MCF 10A (cell line): Measurements from ENCODE around the gene ZNF791. TPM values are rescaled to one million over a fixed set of nuclear protein-coding genes. Genes with fewer than 3 reads are reported as not detected.

Experiments
- BruUV-seq: library from RNA; stranded (reverse); fragments of 400-500 nt; replicated peaks from 2 replicates; lab custom pipeline; 2021; lab: Mats Ljungman, UMichigan
- CTCF ChIA-PET: fragments of 300-600 bp; sonication (Branson Sonifier 250); formaldehyde crosslinking; extraction: SDS; loops from one replicate; lab custom pipeline; 2021; ENCODE audit warnings: antibody characterized with exemption, inconsistent platforms; lab: Yijun Ruan, JAX
- POLR2A ChIA-PET: fragments of 300-600, 350-650 bp; sonication (Branson Sonifier 250); formaldehyde crosslinking; extraction: SDS; loops from one replicate; lab custom pipeline; 2020; ENCODE audit warnings: antibody characterized with exemption, inconsistent platforms; lab: Yijun Ruan, JAX
- DNase-seq: peaks from one replicate; pipeline ENCODE4 v3.0.0-alpha.2; 2018; ENCODE audit not compliant: unreplicated experiment
- H3K27ac Mint-ChIP-seq: one replicate; pipeline ENCODE4 v1.8.0; 2022; ENCODE audit warnings: mild to moderate bottlenecking, low read depth, mixed read lengths; ENCODE audit not compliant: unreplicated experiment
- H3K27me3 Mint-ChIP-seq: one replicate; pipeline ENCODE4 v1.8.0; 2022; ENCODE audit warnings: mixed read lengths; ENCODE audit not compliant: insufficient read depth, unreplicated experiment
- H3K36me3 Mint-ChIP-seq: one replicate; pipeline ENCODE4 v1.8.0; 2022; ENCODE audit warnings: mild to moderate bottlenecking, moderate library complexity, mixed read lengths; ENCODE audit not compliant: insufficient read depth, unreplicated experiment
- H3K4me1 Mint-ChIP-seq: one replicate; pipeline ENCODE4 v1.8.0; 2022; ENCODE audit warnings: mixed read lengths; ENCODE audit not compliant: insufficient read depth, unreplicated experiment
- H3K4me3 Mint-ChIP-seq: one replicate; pipeline ENCODE4 v1.8.0; 2022; ENCODE audit warnings: mild to moderate bottlenecking, moderate library complexity, mixed read lengths; ENCODE audit not compliant: unreplicated experiment
- H3K9me3 Mint-ChIP-seq: one replicate; pipeline ENCODE4 v1.8.0; 2022; ENCODE audit warnings: mixed read lengths; ENCODE audit not compliant: unreplicated experiment
- CTCF ChIP-seq: fragments of 200-600 bp; IDR thresholded peaks from one replicate; pipeline ENCODE4 v1.8.0; 2022; ENCODE audit warnings: antibody characterized with exemption, mild to moderate bottlenecking; ENCODE audit not compliant: unreplicated experiment
- intact Hi-C: fragments of 100-400 bp; cut with micrococcal nuclease; formaldehyde crosslinking; loops from 2 replicates; pipeline ENCODE4 v1.14.1; 2022
- total RNA-seq: library from RNA; stranded (reverse); gene quantifications from 2 replicates; pipeline ENCODE4 v1.2.3, GENCODE V29; 2022

Gene ZNF791
- total RNA-seq, 1 experiment from 2014 or later: 23.7 TPM

DNA sequence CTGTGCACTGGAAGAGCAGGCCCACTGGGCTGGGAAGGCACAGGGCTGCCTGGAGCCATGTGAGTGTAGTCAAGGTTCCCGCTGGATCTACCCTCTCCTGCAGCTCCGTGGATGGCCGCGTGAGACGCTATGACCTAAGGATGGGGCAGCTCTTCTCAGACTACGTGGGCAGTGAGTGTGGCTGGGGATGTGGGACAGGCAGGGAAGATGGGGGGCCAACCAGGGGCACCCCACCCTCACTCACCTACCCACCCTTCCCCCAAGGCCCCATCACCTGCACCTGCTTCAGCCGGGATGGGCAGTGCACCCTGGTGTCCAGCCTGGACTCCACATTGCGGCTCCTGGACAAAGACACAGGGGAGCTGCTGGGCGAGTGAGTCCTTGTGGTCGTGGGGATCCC lies 62.0 kb downstream of the ZNF791 start:
- ChIA-PET POLR2A (interaction anchor here (1.2 to 1.6 kb wide), 3 partner anchors 9 to 859 kb away, joined by 3 to 5 read pairs (median 4); partner anchors contain the start of genes DHPS and FBXW9), CTCF (interaction anchor here (0.7 to 2.8 kb wide), 11 partner anchors 8 to 108 kb away, joined by 3 to 20 read pairs (median 3); partner anchors contain the start of genes DHPS and TNPO2)
- intact Hi-C loops: loop anchor here (1.0 kb wide), 1 partner anchor 108 kb away; no protein-coding TSS in a partner anchor
- no peaks in the 10 kb centered on the region for H3K4me1 Mint-ChIP-seq
- peaks cover 78% of the 10 kb centered on the region for H3K36me3 Mint-ChIP-seq
- no peak overlapping the region for H3K27ac Mint-ChIP-seq
- BruUV-seq: no TSS peak
- DNase-seq: no peak
- no peak for TF ChIP-seq CTCF
- H3K9me3 Mint-ChIP-seq: no peaks in the 10 kb centered on the region
- H3K27me3 Mint-ChIP-seq: no peaks in the 10 kb centered on the region
- no peak overlapping the region for H3K4me3 Mint-ChIP-seq

DNA sequence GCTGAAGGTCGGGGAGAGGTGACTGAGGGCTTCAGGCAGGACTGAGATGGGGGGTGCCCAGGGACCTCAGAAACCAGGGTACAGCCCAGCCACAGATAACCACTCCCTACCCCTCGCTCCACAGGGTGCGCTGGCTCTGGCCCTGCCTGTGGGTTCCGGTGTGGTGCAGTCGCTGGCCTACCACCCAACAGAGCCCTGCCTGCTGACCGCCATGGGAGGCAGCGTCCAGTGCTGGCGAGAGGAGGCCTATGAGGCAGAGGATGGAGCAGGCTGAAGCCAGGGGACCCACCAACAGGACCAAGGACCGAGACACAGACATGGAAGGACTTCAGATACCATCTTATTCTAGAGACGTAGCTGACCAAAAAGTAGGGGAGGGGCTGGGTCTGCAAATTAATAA lies 64.7 kb downstream of the ZNF791 start:
- peaks cover 85% of the 10 kb centered on the region for H3K36me3 Mint-ChIP-seq
- ChIA-PET POLR2A (no interaction called here), CTCF (interaction anchor here (0.6 to 1.0 kb wide), 3 partner anchors 166 to 1804 kb away, joined by 3 to 4 read pairs (median 4); partner anchors contain the start of gene CARM1)
- no peaks in the 10 kb centered on the region for H3K27me3 Mint-ChIP-seq
- intact Hi-C loops: no loop called here
- H3K4me1 Mint-ChIP-seq: no peaks in the 10 kb centered on the region
- no peak for DNase-seq
- BruUV-seq: no TSS peak
- no peak overlapping the region for H3K4me3 Mint-ChIP-seq
- no peak overlapping the region for H3K27ac Mint-ChIP-seq
- TF ChIP-seq CTCF: no peak
- no peaks in the 10 kb centered on the region for H3K9me3 Mint-ChIP-seq

- no peak for TF ChIP-seq CTCF
- Mint-ChIP-seq H3K9me3 (no peaks in the 10 kb centered on the region), H3K4me1 (peaks cover 3% of the 10 kb centered on the region), H3K36me3 (peaks cover 86% of the 10 kb centered on the region), H3K4me3 (no peak overlapping the region), H3K27ac (no peak overlapping the region), H3K27me3 (no peaks in the 10 kb centered on the region)
- DNase-seq: no peak
- no TSS peak for BruUV-seq
- ChIA-PET CTCF (interaction anchor here (0.6 to 1.7 kb wide), 9 partner anchors 10 to 811 kb away, joined by 3 to 11 read pairs (median 4); partner anchors contain the start of genes MAN2B1 and WDR83), POLR2A (interaction anchor here (0.8 kb wide), 1 partner anchor 10 kb away, joined by 3 read pairs; the partner anchor contains the start of gene MAN2B1)
- intact Hi-C loops: loop anchor here (1.0 to 2.0 kb wide), 2 partner anchors 120 to 171 kb away; no protein-coding TSS in a partner anchor
These were observed 65.2 kb downstream of the ZNF791 start for GRCh38 chr19:12675940-12676339.

- peak; percentile 88 for TF ChIP-seq CTCF
- ChIA-PET CTCF (interaction anchor here (0.6 to 1.7 kb wide), 11 partner anchors 9 to 812 kb away, joined by 3 to 11 read pairs (median 4); partner anchors contain the start of genes MAN2B1 and WDR83), POLR2A (interaction anchor here (0.6 to 0.8 kb wide), 2 partner anchors 10 to 160 kb away, joined by 3 to 4 read pairs; partner anchors contain the start of gene MAN2B1)
These were observed 65.7 kb downstream of the ZNF791 start for GRCh38 chr19:12676384-12676792.

More at GRCh38 chr19:12676384-12676792, 65.7 kb downstream of the ZNF791 start:
- Mint-ChIP-seq H3K4me3 (no peak overlapping the region), H3K27me3 (no peaks in the 10 kb centered on the region), H3K27ac (no peak overlapping the region), H3K9me3 (no peaks in the 10 kb centered on the region), H3K4me1 (peaks cover 5% of the 10 kb centered on the region), H3K36me3 (peaks cover 88% of the 10 kb centered on the region)
- DNase-seq: peak; percentile 87
- intact Hi-C loops: loop anchor here (1.0 to 2.0 kb wide), 2 partner anchors 120 to 170 kb away; no protein-coding TSS in a partner anchor
- BruUV-seq: no TSS peak
